GM12872 (cell line): ENCODE data around the gene GNAL.

Experiments
- CTCF ChIP-seq: IDR thresholded peaks from 3 replicates; pipeline ENCODE4 v1.5.1; 2011; ENCODE audit warnings: low read depth, mild to moderate bottlenecking, low read length, moderate library complexity; ENCODE audit not compliant: insufficient read depth

Gene GNAL

GRCh38 chr18:11752116-11752911 is 63.2 kb downstream of the GNAL start:
- TF ChIP-seq CTCF, result no peak

GRCh38 chr18:11754979-11755378 is 65.9 kb downstream of the GNAL start:
- no peak for TF ChIP-seq CTCF

DNA sequence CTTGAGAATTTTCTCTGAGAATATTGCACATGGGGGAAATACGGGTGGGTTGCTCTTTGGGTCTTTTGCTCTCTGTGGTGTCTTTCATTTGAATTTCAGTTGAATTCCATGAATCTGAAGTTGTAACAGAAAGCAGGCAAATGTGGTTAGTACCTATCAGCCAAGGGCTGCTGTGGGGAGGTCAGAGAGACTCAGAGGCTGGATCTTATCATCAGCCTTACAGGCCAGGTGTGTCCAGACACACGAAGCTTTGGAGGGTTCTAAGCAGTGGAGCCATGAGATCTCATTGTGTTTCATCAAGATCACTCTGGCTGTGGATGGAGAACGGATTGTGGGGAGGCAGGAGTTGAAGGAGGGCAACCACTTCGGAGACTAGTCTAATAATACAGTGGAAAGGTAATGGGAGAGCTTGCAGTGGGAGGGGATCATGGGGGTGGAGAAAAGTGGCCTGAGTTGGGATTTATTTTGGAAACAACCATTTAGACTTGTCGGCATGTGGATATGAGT is 68.1 kb downstream of the GNAL start:
- TF ChIP-seq CTCF, result no peak

- TF ChIP-seq CTCF, result no peak
These were observed 70.4 kb downstream of the GNAL start for GRCh38 chr18:11759456-11759855.

DNA sequence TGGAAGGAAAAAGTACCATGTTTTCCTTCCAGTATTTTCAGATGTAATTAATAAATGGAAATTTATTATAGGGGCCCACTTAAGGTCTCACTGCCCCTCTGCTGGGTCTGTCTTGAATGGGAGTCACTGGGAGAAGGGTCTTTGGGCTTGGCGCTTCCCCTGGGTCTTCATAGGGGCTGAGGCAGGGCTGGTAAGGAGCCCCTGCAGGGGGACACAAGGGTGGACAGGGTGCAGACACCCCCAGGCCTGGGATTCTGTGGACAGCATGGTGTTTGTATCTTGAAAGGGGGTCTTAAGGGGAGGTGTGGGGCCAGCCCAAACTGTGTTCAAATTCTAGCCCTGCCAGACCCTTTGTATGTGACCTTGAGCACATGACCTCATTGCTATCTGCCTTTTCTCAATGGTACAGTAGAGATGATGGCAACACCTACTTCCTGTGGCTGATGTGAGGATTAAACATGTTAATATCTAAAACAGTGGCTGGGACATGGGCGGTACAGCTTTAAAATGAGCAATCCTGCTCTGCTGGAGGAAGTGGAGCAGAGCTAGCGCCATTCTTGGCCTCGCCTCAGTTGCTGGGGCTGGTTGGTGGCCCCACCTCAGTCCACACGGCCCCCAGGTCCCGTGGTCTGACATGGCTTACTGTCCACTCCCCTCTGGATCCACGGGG is 71.6 kb downstream of the GNAL start:
- no peak for TF ChIP-seq CTCF

- TF ChIP-seq CTCF, result peak; percentile 45; the same call in 2 of the 3 replicates
These were observed 72.5 kb downstream of the GNAL start for GRCh38 chr18:11761553-11761952.

DNA sequence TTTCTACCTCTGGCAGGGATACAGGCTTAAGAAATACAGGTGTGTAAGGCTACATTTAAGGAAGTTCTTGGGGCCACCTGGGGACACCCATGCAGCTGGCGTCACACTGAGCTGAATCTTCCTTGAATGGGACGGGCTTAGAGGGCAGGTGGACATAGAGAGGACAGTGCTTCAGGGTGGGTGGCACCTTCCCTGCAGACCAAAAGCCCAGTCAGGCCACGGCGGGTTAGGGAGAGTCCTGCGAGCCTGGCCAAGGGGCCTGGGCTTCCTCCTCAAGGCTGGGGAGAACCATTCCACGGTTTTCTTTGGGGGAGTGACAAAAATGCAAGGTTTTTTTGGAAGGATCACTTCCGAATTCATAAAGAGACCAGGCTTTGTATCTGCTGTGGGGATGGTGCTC is 73.4 kb downstream of the GNAL start:
- no peak for TF ChIP-seq CTCF
